Skeletal muscle tissue (tissue), 4 donors: Measurements from ENCODE around the gene PRKAB1. TPM values are rescaled to one million over a fixed set of nuclear protein-coding genes. Genes with fewer than 3 reads are reported as not detected.
A peak's percentile ranks its signal among the peaks of the same experiment; 100 is the strongest.
"Not testable (repeated sequence)": the region's sequence is repeated elsewhere in the genome, so short reads cannot be mapped to it uniquely, and the experiment has no call there.

Experiments used
- H3K27ac ChIP-seq: one replicate; pipeline ENCODE4 v1.7.0; 2013; ENCODE audit warnings: mild to moderate bottlenecking, low read depth, low read length, inconsistent platforms
- H3K27me3 ChIP-seq, 3 donors: one replicate each; pipeline ENCODE4 v1.7.0; 2013; ENCODE audit warnings: low read length in 3 of 3; ENCODE audit not compliant: control insufficient read depth in 3 of 3, insufficient read depth in 3 of 3
- H3K36me3 ChIP-seq, 3 donors: one replicate each; pipeline ENCODE4 v1.7.0; 2013; ENCODE audit warnings: low read length in 3 of 3; ENCODE audit not compliant: control insufficient read depth in 3 of 3, insufficient read depth in 3 of 3
- H3K4me1 ChIP-seq, 3 donors: one replicate each; pipeline ENCODE4 v1.7.0; 2013; ENCODE audit warnings: low read length in 3 of 3, mild to moderate bottlenecking in 3 of 3; ENCODE audit not compliant: control insufficient read depth in 3 of 3, insufficient read depth in 3 of 3
- H3K4me3 ChIP-seq, 3 donors: one replicate each; pipeline ENCODE4 v1.7.0; 2013; ENCODE audit warnings: low read length in 3 of 3
- H3K9ac ChIP-seq, 3 donors: one replicate each; pipeline ENCODE4 v1.7.0; 2013; ENCODE audit warnings: low read length in 3 of 3, mild to moderate bottlenecking in 3 of 3, moderate library complexity in 2 of 3, low read depth in 1 of 3
- H3K9me3 ChIP-seq, 3 donors: one replicate each; pipeline ENCODE4 v1.7.0; 2013; ENCODE audit warnings: low read length in 3 of 3; ENCODE audit not compliant: control insufficient read depth in 3 of 3
- total RNA-seq: library from RNA; depleted of rRNA; stranded (reverse); fragments of >200 nt; gene quantifications from one replicate; pipeline ENCODE4 v1.2.3, GENCODE V29; 2014
- donor health status: Osteomylitis.

The PRKAB1 gene, protein sequence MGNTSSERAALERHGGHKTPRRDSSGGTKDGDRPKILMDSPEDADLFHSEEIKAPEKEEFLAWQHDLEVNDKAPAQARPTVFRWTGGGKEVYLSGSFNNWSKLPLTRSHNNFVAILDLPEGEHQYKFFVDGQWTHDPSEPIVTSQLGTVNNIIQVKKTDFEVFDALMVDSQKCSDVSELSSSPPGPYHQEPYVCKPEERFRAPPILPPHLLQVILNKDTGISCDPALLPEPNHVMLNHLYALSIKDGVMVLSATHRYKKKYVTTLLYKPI
- 12.5 TPM for total RNA-seq

DNA sequence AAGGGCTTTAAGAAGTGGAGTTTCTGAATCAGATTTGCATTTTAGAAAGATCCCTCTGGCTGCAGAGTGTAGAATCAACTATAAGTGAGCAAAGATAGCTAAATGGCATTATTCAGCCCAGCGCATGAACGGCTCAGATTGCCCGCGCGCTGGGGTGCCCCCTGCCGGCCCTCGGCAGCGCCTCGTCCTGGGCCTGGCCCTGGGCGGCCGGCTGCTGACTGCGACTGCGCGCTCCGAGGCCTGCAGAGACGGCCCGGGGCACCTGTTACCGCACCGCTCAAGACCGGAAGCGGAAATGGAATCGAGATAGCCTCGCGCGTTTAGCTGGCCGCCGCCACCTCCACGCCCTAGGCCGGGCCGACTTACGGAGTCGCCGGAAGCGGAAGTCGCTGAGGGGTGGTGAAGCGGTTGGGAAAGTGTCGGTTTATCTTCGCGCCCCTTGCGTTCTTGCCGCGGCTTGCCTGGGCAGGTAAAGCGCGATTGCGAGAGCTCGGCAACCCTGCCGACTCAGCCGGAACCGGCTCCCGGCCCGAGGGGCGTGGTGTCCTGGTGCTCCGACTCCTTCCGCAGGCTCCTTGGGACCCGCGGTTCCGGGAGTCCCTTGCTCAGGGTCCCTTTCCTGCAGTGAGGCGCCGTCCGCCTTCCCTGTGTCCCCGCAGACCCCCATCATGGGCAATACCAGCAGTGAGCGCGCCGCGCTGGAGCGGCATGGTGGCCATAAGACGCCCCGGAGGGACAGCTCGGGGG is at the start of gene PRKAB1:
Gene PRKAB1, plus strand, starts transcription at position 557 of the 747 bp plus-strand sequence. Its CDS starts 112 bp downstream, at position 669.
- H3K4me1 ChIP-seq: peaks cover 20 to 30% (median 27%) of the 10 kb centered on the region in 3 donors

DNA sequence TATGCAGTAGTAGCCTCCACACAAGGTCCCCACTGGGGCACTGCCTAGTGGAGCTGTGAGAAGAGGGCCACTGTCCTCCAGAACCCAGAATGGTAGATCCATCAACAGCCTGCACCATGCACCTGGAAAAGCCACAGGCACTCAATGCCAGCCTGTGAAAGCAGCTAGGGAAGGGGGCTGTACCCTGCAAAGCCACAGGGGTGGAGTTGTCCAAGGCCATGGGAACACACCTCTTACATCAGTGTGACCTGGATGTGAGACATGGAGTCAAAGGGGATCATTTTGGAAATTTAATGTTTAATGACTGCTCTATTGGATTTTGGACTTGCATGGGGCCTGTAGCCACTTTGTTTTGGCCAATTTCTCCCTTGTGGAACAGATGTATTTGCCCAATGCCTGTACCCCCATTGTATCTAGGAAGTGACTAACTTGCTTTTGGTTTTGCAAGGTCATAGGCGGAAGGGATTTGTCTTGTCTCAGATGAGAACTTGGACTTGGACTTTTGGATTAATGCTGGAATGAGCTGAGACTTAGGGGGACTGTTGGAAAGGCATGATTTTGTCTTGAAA is 49.5 kb upstream of the PRKAB1 start:
- not testable (repeated sequence) for H3K27ac ChIP-seq

More for the DNA sequence above, at the start of gene PRKAB1:
- Histone ChIP-seq H3K4me3 (peak within 1 kb of the TSS; percentile 91 to 97 (median 94)), H3K9ac (peak within 1 kb of the TSS; percentile 95 to 97 (median 97)), H3K9me3 (no peaks in the 10 kb centered on the region), H3K27me3 (no peaks in the 10 kb centered on the region), H3K27ac (peak within 1 kb of the TSS; percentile 90), H3K36me3 (peaks cover 6 to 22% (median 18%) of the 10 kb centered on the region in 3 donors)

DNA sequence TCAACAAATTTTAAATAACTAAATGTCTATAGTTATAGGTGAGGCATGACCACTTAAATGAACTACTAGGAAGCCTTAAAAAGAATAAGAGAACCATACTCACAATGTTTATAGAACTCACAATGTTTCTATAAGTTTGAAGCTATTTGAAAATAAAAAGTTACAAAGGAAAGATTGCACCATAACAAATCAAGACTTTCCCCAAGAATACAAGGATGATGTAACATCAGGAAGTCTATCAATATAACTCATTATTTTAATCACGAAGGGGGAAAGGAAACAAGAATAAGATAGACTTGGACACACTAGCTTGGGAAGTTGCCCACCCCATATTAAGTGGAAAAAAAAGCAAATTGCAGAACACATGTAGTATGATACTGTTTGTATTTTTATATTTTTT is 47.4 kb upstream of the PRKAB1 start:
- peaks cover 3 to 29% (median 10%) of the 10 kb centered on the region in 3 donors for H3K4me1 ChIP-seq
- H3K27me3 ChIP-seq: no peaks in the 10 kb centered on the region
- H3K9ac ChIP-seq: no peak overlapping the region
- H3K9me3 ChIP-seq: no peaks in the 10 kb centered on the region
- H3K36me3 ChIP-seq: peaks cover 0 to 3% (median 0%) of the 10 kb centered on the region in 3 donors
- H3K27ac ChIP-seq: no peak overlapping the region
- H3K4me3 ChIP-seq: no peak overlapping the region

More for the DNA sequence above, 49.5 kb upstream of the PRKAB1 start:
- not testable (repeated sequence) for H3K9ac ChIP-seq, H3K27me3 ChIP-seq, H3K36me3 ChIP-seq, H3K4me3 ChIP-seq, H3K9me3 ChIP-seq
- peaks cover 3 to 34% (median 13%) of the 10 kb centered on the region in 3 donors for H3K4me1 ChIP-seq

DNA sequence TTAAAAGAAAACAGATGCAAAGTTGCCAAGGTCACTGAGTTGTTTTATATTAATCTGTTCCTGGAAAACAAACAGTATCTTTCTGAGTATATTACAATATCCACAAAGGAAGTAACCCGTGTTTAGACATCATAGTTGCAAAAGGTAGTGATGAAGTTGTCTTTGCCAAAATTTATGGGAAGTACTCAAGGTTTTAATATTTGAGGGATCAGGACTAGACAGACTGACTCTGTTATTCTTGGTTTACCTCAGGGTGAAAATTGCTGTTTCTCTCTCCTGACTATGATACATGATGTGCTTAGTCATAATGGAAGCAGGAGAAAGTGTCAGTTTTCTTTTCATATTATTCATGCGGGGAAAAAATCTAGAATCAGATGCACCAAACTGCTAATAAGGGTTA is 46.1 kb upstream of the PRKAB1 start:
- H3K27ac ChIP-seq: no peak overlapping the region
- peaks cover 0 to 16% (median 8%) of the 10 kb centered on the region in 3 donors for H3K4me1 ChIP-seq
- H3K9ac ChIP-seq: no peak overlapping the region
- H3K27me3 ChIP-seq: no peaks in the 10 kb centered on the region
- no peaks in the 10 kb centered on the region for H3K9me3 ChIP-seq
- H3K4me3 ChIP-seq: no peak overlapping the region
- H3K36me3 ChIP-seq: peaks cover 0 to 3% (median 0%) of the 10 kb centered on the region in 3 donors

DNA sequence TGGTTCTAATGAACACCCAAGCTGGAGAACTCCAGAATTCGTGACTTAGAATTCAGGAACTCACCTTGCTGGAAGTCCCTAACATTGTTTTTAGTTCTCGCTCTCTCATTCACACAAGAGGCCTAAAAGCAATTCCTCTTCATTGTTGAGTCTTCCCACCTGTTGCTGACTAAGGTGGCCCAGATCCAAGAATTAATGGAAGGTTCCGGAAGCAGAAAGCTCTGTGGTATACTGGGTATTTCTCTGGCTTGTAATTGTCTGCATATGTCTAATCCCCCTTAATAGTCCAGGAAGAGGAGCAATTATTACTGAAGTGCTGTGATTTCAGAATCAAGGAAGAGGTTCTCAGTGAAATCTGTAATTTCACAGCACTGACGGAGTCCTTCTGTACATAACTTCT is 43.0 kb upstream of the PRKAB1 start:
- H3K27ac ChIP-seq: no peak overlapping the region
- no peaks in the 10 kb centered on the region for H3K27me3 ChIP-seq
- H3K9ac ChIP-seq: no peak overlapping the region
- H3K4me3 ChIP-seq: no peak overlapping the region
- H3K9me3 ChIP-seq: no peaks in the 10 kb centered on the region
- H3K4me1 ChIP-seq: peaks cover 0 to 5% (median 4%) of the 10 kb centered on the region in 3 donors
- H3K36me3 ChIP-seq: peaks cover 3 to 10% (median 5%) of the 10 kb centered on the region in 3 donors

DNA sequence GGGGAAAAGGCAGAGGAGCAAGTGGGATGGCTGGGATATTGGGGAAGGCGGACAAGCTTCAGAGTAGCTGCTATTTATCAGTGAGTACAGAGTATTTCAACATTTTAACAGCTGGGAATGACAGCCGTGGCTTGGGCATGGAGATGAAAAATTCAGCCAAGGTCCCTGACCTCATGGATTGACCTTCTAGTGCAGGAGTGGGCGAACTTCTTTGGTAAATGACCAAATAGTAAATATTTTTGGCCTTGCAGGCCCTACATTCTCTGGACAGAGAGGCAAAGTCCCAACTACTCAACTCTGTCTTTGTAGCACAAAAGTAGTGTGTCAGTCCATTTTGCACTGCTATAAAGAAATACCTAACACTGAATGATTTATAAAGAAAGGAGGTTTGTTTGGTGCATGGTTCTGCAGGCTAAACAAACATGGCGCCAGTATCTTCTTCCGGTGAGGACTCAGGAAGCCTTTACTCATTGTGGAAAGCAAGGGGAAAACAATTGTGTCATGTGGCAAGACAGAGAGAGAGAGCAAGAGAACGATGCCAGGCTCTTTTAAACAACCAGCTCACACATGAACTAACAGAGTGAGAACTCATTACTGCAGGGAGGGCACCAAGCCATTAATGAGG is 40.8 kb upstream of the PRKAB1 start:
- no peak overlapping the region for H3K4me3 ChIP-seq
- H3K27me3 ChIP-seq: no peaks in the 10 kb centered on the region
- H3K36me3 ChIP-seq: peaks cover 3 to 22% (median 11%) of the 10 kb centered on the region in 3 donors
- H3K4me1 ChIP-seq: peaks cover 6 to 15% (median 12%) of the 10 kb centered on the region in 3 donors
- no peaks in the 10 kb centered on the region for H3K9me3 ChIP-seq
- H3K27ac ChIP-seq: no peak overlapping the region
- H3K9ac ChIP-seq: no peak overlapping the region

DNA sequence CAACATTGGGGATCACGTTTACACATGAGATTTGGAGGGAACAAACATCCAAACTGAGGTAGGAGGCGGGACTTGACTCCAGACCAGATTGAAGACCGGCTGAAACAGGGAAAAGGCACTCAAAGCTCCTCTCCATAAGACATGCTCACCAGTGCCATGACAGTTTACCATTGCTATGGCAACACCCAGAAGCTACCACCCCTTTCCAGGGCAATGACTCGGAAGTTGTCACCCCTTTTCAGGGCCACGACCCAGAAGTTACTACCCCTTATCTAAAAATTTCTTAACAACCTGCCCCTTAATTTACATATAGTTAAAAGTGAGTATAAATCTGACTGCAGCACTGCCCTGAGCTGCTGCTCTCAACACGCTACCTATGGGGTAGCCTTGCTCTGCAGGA is 40.2 kb upstream of the PRKAB1 start:
- Histone ChIP-seq H3K9me3 (no peaks in the 10 kb centered on the region), H3K4me1 (peaks cover 6 to 19% (median 12%) of the 10 kb centered on the region in 3 donors), H3K27ac (no peak overlapping the region), H3K4me3 (no peak overlapping the region), H3K36me3 (peaks cover 3 to 24% (median 11%) of the 10 kb centered on the region in 3 donors), H3K27me3 (no peaks in the 10 kb centered on the region), H3K9ac (no peak overlapping the region)

DNA sequence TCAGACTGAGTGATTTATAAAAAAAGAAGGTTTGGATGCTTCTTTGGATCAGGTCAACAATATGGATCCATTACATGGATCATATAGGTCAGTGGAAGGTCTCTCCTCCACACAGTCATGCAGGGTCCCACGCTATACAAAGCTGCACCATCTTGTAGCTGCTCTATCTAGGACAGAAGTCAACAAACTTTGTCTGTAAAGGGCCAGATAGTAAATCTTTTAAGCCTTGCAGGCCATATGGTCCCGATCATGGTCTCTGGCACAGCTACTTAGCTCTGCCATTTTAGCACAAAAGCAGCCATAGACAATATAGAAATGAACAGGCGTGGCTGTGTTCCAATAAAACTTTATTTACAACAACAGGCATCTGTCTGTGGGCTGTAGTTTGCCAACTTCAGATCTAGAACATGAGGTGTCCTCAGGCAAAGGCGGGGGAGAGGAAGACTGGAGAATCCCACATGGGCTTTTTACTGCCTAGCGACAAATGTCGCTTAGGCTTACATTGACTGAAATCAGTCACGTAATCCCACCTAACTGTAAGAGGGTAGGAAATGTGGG is 37.6 kb upstream of the PRKAB1 start:
- H3K36me3 ChIP-seq: peaks cover 3 to 23% (median 11%) of the 10 kb centered on the region in 3 donors
- H3K27me3 ChIP-seq: no peaks in the 10 kb centered on the region
- no peak overlapping the region for H3K9ac ChIP-seq
- no peak overlapping the region for H3K27ac ChIP-seq
- H3K9me3 ChIP-seq: no peaks in the 10 kb centered on the region
- no peak overlapping the region for H3K4me3 ChIP-seq
- H3K4me1 ChIP-seq: peaks cover 6 to 15% (median 12%) of the 10 kb centered on the region in 3 donors

DNA sequence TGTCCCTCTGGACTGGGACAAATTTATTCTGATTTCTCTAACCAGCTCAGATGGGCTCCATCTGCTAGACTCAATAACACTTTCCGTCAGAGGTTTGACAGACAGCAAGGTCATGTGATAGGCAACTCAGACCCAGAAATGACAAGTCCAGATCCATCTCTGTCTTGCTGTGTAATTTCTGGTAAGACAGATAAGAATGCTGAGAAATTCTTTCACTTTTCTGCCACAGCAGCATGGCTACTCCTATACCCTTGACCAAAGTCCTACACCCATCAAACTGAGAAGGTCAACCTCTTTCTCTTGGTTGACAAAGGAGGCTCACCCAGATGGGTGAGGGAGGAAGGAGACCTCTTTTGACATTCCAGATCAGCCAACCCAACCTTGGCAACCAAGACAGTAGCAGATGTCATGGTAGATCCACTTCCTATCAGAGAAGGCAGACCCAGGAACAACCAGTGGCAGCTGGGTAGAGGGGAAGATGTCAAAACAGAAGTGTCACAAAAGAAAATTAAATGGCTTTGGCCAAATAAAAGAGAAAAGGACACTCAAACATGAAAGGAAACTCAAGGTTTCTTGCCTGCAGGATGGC is 36.9 kb upstream of the PRKAB1 start:
- peaks cover 6 to 15% (median 12%) of the 10 kb centered on the region in 3 donors for H3K4me1 ChIP-seq
- no peak overlapping the region for H3K27ac ChIP-seq
- no peak overlapping the region for H3K9ac ChIP-seq
- H3K27me3 ChIP-seq: no peaks in the 10 kb centered on the region
- H3K9me3 ChIP-seq: no peaks in the 10 kb centered on the region
- peaks cover 3 to 23% (median 11%) of the 10 kb centered on the region in 3 donors for H3K36me3 ChIP-seq
- H3K4me3 ChIP-seq: no peak overlapping the region
